NCI-H146 (cell line): ENCODE measurements around the gene ANKDD1A.

Source experiments
- DNase-seq: peaks from one replicate; lab custom pipeline; 2025; lab: John Stamatoyannopoulos, UW

The ANKDD1A gene

GRCh38 chr15:64895285-64896065, 16.2 kb upstream of the ANKDD1A start:
- DNase-seq = no peak

DNA sequence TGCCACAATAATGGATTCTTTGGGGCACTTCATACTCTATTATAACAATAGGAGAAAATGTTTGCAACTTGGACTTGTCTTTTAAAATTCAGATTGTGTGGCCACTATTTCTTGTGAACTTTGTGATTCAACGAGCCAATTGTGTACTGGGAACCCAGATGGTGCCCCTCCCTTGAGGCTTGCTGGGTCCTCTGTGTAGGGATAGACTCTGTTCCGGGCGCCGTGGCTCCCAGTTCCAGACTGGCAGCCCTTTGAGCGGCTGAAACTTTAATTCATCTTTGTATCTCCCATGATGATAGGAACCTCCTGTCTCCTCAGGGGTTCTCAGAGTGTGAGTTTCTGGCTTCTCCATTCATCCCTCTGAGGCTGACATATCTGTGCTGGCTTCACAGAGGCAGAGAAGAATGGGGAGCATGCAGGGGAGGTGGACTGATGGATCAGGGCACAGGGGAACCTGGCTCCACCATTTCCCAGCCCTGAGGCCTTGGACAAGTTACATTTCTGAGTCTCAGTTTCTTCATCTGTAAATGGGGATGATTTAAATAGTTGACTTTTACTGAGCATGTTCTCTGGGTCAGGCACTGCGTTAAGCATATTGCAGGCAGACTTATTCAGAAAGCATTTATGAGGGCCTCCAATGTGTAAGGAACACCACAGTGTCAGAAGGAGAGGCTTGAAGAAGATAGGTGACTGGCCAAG, 15.2 kb upstream of the ANKDD1A start:
- DNase-seq = no peak

DNA sequence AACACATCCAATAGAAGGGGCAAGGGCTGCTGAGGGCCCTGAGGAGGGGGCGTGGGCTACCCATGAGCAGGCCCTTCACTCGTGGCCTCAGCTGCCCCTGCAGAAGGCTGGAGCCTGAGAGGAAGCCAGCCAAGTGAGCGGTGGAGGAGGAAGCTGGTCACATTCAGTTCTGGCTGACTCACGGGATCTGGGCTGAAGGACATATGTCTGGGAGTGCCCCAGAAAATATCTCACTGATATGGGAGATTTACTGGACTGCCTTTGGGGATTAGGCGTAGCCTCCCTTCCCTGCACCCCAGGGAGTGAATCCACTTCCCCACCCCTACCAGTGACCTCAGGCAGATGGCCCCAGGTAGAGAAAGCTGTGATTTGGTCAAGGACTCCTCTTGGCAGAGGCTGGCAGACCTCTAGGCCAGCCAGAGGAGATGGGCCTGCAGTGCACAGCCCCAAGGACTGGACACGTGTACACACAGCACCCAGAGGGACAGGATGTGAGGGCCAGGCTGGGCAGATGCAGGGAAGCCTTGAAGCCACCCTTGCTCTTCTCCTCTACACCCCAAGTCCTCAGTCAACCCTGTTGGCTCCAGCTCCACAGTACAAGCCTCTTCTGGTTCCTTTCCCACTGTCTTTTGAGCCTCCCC, 14.2 kb upstream of the ANKDD1A start:
- no peak for DNase-seq

DNA sequence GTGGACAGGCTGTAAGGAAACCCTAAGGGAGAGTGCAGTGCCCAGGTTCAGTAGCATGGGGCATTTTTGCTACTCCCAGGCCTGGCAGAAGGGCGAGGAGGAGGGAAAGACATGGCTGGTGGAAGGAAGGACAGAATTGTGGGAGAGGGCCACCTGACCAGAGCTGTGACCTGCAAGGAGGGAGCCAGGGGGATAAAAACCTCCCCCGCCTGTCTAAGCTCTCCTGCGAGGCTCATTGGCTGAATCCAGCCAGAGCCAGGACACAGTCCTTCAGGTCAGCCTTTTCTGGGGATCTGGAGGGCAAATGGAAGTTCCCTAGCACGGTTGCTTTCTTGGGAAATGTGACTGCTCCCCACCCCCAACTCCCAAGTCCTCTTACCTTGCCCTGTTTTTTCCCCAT, 13.3 kb upstream of the ANKDD1A start:
- DNase-seq = no peak

GRCh38 chr15:64901141-64901540, 10.6 kb upstream of the ANKDD1A start:
- no peak for DNase-seq

DNA sequence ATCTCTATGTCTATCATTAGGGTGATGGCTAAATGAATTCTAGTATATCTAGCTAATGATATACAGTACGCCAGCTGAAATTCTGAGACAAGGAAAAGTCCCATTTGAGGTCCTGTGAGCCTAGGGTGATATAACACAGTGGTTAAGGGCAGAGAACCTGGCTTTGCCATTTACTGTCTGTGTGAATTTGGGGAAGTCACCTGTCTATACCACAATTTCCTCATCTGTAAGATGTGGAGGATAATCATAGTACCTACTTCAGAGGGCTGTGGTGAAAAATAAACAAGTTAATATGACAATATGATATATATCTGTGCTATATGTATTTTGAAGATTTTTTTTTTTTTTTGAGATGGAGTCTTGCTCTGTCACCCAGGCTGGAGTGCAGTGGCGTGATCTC, 9.8 kb upstream of the ANKDD1A start:
- DNase-seq = no peak

- DNase-seq = no peak
Measured at GRCh38 chr15:64902863-64903262, 8.8 kb upstream of the ANKDD1A start.

DNA sequence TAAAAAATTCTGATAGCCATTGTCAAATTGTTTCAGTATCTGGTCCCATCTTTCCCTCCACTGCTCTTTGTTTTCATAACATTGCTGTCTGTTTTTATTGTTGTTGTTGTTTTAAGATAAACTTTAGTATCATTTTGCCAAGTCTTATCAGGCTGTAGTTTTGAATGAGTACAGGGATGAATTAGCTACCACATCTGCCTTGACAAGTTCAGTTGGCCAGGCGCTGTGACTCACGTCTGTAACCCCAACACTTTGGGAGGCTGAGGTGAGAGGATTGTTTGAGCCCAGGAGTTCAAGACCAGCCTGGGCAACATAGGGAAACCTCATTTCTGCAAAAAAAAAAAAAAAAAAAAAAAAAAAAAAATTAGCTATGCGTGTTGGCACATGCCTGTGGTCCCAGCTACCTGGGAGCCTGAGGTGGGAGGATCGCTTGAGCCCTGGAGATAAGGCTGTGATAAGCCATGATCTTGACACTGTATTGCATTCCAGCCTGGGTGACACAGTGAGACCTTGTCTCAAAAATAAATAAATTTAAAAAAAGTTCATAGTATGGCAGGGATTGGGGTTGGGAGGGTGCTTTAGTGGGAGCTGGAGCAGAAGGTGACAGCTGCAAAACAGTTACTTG, 8.3 kb upstream of the ANKDD1A start:
- no peak for DNase-seq

GRCh38 chr15:64904189-64904588, 7.5 kb upstream of the ANKDD1A start:
- no peak for DNase-seq

GRCh38 chr15:64905119-64905831, 6.4 kb upstream of the ANKDD1A start:
- DNase-seq = no peak

GRCh38 chr15:64905941-64906340, 5.8 kb upstream of the ANKDD1A start:
- no peak for DNase-seq

- no peak for DNase-seq
Measured at GRCh38 chr15:64906402-64906801, 5.3 kb upstream of the ANKDD1A start.

DNA sequence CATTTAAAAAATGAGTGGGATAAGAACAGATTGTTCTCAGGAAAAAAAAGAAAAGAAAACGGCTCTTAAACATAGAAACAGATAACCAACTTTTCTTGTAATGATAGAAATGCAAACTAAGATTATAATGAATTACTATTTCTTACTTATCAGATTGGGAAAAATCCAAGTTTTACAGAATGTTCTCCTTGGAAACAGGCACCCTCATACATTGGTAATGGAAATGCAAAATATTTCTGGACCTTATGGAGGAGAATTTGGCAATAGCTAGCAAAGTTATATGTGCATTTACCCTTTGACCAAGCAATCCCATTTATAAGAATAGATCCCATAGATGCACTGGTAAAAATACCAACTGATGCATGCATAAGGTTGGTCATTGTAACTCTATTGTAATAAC, 3.7 kb upstream of the ANKDD1A start:
- no peak for DNase-seq

DNA sequence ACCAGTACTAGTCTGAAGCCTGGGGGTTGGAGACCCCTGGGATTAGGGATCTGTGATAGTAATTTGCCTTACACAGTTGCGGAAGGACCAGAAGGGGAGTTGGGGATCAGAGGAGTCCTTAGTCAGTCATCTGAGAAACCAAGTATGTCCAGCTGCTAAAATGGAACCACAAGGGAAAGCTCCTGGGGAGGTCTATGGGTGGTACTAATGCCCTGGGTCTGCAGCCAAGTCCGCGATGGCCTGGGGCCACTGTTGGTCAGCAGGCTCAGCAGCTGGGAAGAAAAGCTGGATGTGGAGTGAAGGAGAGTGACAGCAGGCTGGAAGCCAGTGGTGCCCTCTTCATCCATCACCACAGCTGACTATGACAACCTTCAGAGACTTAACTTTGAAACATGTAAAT, 2.2 kb upstream of the ANKDD1A start:
- DNase-seq = no peak

DNA sequence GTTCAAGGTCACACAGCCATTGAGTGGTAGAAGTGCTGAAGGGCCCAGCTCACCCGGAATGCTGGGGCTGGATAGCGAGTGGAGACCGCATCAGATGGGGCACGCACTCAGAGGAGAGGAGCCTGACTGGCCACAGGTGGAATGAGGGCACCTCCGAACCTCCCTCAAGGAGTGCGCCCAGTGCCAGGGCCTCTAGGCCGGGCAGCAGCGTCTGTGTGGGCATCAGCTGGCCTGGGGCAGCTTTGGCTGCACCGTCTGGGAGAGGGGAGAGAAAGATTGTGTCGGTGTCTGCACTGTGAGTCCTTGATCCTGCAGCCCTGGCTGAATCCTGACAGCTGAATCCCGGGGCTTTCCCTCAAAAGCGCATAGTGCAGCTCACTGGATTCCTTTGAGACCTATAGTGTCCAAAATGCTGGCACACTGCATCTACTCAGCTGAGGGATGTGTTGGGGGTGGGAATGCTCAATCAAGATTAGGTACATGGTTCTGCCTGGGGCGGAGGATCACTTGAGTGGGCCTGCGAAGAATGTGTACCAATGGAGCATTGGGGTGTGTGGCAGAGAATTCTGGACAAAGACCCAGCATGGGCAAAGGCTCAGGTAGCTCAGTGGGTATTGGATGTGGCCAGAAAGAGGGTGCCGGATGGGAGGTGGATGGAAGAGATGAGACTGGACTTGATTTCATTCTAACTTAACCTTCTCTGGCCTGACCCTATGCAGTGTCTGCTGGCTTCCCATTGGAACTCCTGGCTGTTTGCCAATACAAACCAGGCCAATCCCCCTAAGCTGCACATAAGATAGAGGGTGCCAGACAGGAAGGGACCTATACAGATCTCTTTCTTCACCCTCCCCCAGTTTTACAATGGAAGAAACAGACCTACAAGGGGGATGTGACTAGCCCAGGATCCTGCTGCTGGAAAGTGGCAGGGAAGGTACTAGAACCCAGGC, 950 bp downstream of the ANKDD1A start:
- no peak for DNase-seq

GRCh38 chr15:64915518-64916227, 4.0 kb downstream of the ANKDD1A start:
- DNase-seq = no peak

- no peak for DNase-seq
Measured at GRCh38 chr15:64916365-64916764, 4.7 kb downstream of the ANKDD1A start.

DNA sequence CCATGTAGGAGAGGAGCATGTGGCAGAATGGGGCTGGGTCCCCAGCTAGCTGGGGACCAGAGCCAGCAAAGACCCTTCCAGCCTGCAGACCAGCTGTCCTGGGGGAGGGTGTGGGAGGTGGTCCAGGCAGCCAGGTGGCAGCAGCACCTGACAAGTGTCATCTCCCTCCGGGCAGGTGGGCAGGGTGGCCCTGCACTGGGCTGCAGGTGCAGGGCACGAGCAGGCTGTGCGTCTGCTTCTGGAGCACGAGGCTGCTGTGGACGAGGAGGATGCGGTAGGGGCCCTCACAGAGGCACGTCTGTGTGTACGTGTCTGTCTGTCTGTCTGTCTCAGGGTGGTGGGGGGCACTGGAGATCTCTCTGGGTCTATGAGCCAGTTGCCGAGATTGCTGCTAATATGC, 5.5 kb downstream of the ANKDD1A start:
- no peak for DNase-seq

DNA sequence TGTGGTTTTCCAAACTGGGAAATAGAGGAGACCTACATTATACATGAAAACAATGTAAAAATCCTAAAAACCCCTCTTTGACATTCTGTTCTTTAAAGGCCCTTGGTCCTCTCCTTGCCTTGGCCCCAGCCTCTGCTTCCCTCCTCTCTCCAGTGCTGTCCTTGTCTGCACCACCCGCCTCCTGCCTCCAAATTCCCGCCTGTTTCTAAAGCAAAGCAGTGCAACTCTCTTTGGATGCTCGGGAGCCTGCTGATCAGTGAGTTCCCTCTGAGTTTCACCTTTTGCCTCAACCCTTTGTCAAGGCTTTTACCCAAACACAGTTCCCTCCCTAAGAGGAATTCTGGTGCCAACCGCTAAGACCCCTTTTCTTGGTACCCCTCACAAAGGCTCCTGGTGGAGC, 8.0 kb downstream of the ANKDD1A start:
- no peak for DNase-seq

GRCh38 chr15:64921711-64922110, 10.0 kb downstream of the ANKDD1A start:
- DNase-seq = no peak
